A673 (cell line): ENCODE measurements around the gene CTNNA1. TPM values are rescaled to one million over a fixed set of nuclear protein-coding genes. Genes with fewer than 3 reads are reported as not detected.
"Not testable (repeated sequence)": the region's sequence is repeated elsewhere in the genome, so short reads cannot be mapped to it uniquely, and the experiment has no call there.

Experiments
- BruUV-seq: library from RNA; stranded (reverse); fragments of 400-500 nt; replicated peaks from 2 replicates; lab custom pipeline; 2021; lab: Mats Ljungman, UMichigan
- CTCF ChIA-PET: fragments of 300-600 bp; sonication (Branson Sonifier 250); formaldehyde crosslinking; loops from one replicate; lab custom pipeline; 2022; ENCODE audit warnings: antibody characterized with exemption; lab: Charles Lee
- POLR2A ChIA-PET: fragments of 300-600 bp; sonication (Branson Sonifier 250); formaldehyde crosslinking; loops from one replicate; lab custom pipeline; 2022; ENCODE audit warnings: antibody characterized with exemption; ENCODE audit not compliant: low non-redundant PET; lab: Charles Lee
- DNase-seq: peaks from one replicate; pipeline ENCODE4 v3.0.0-alpha.2; 2015; ENCODE audit warnings: low spot score
- H3K27ac ChIP-seq: fragments of 200-600 bp; sonication (generic); 2 replicates; pipeline ENCODE4 v1.5.1; 2016; ENCODE audit warnings: mixed run types, low read depth, mild to moderate bottlenecking, mixed read lengths, antibody characterized with exemption, low read length; ENCODE audit not compliant: poor library complexity, severe bottlenecking
- H3K27me3 ChIP-seq: fragments of 200-600 bp; sonication (generic); replicated peaks from 2 replicates; pipeline ENCODE4 v1.6.1; 2017; ENCODE audit warnings: mixed run types, low read depth, mild to moderate bottlenecking, mixed read lengths, antibody characterized with exemption, low read length; ENCODE audit not compliant: insufficient read depth, poor library complexity
- H3K36me3 ChIP-seq: fragments of 200-600 bp; sonication (generic); 2 replicates; pipeline ENCODE4 v1.6.1; 2016; ENCODE audit warnings: mixed run types, mild to moderate bottlenecking, mixed read lengths, antibody characterized with exemption, low read length; ENCODE audit not compliant: insufficient read depth, poor library complexity, severe bottlenecking
- H3K4me1 ChIP-seq: fragments of 200-600 bp; sonication (generic); 2 replicates; pipeline ENCODE4 v1.6.1; 2017; ENCODE audit warnings: mixed run types, mild to moderate bottlenecking, mixed read lengths, antibody characterized with exemption, low read length; ENCODE audit not compliant: insufficient read depth, poor library complexity, severe bottlenecking
- H3K4me3 ChIP-seq: fragments of 200-600 bp; sonication (generic); 2 replicates; pipeline ENCODE4 v1.5.1; 2016; ENCODE audit warnings: low read depth, mixed run types, mild to moderate bottlenecking, mixed read lengths, low read length; ENCODE audit not compliant: poor library complexity, severe bottlenecking
- H3K9me3 ChIP-seq: fragments of 200-600 bp; sonication (generic); 2 replicates; pipeline ENCODE4 v1.6.1; 2016; ENCODE audit warnings: mixed run types, low read depth, mild to moderate bottlenecking, mixed read lengths, antibody characterized with exemption, low read length; ENCODE audit not compliant: poor library complexity, severe bottlenecking
- CTCF ChIP-seq: fragments of 300-800, 200-600 bp; sonication (generic); conservative IDR thresholded peaks from 2 replicates; pipeline ENCODE4 v1.5.1; 2017; ENCODE audit warnings: low read depth, mild to moderate bottlenecking, antibody characterized with exemption, low read length, moderate library complexity, mixed read lengths
- EZH2 ChIP-seq: fragments of 200-600 bp; sonication (generic); IDR thresholded peaks from 2 replicates; pipeline ENCODE4 v1.6.1; 2017; ENCODE audit warnings: borderline replicate concordance, low read depth, mild to moderate bottlenecking, mixed read lengths, antibody characterized with exemption, low read length; ENCODE audit not compliant: poor library complexity, severe bottlenecking
- intact Hi-C: fragments of 100-400 bp; cut with micrococcal nuclease; formaldehyde crosslinking; loops from one replicate; pipeline ENCODE4 v1.10.0; 2022; ENCODE audit not compliant: unreplicated experiment
- total RNA-seq: library from RNA; stranded (reverse); gene quantifications from 2 replicates; pipeline ENCODE4 v1.2.3, GENCODE V29; 2021

CTNNA1 gene
- total RNA-seq, 1 experiment from 2014 or later = 249 TPM

- intact Hi-C loops = no loop called here
- no peak overlapping the region for H3K27ac ChIP-seq
- peaks cover 15% of the 10 kb centered on the region for H3K4me1 ChIP-seq
- no peaks in the 10 kb centered on the region for H3K27me3 ChIP-seq
- ChIA-PET CTCF (no interaction called here), POLR2A (no interaction called here)
- H3K36me3 ChIP-seq = peaks cover 3% of the 10 kb centered on the region
- H3K9me3 ChIP-seq = no peaks in the 10 kb centered on the region
- no peak for DNase-seq
- no peak overlapping the region for H3K4me3 ChIP-seq
- no TSS peak for BruUV-seq
- TF ChIP-seq CTCF (no peak), EZH2 (no peak)
These were observed 2.0 kb downstream of the CTNNA1 start for GRCh38 chr5:138755084-138755748.

GRCh38 chr5:138757061-138757776 lies 4.0 kb downstream of the CTNNA1 start:
- Histone ChIP-seq H3K27me3 (no peaks in the 10 kb centered on the region), H3K36me3 (peaks cover 3% of the 10 kb centered on the region), H3K9me3 (no peaks in the 10 kb centered on the region), H3K4me3 (no peak overlapping the region), H3K4me1 (peaks cover 11% of the 10 kb centered on the region), H3K27ac (no peak overlapping the region)
- intact Hi-C loops = no loop called here
- no peak for DNase-seq
- no peak for TF ChIP-seq EZH2
- no peak for TF ChIP-seq CTCF
- BruUV-seq = no TSS peak
- CTCF ChIA-PET = no interaction called here
- POLR2A ChIA-PET = interaction anchor here (0.6 kb wide), 1 partner anchor 17 kb away, joined by 11 read pairs; no protein-coding TSS in a partner anchor

- POLR2A ChIA-PET = interaction anchor here (0.7 kb wide), 1 partner anchor 187 kb away, joined by 5 read pairs; no protein-coding TSS in a partner anchor
- no TSS peak for BruUV-seq
- no peaks in the 10 kb centered on the region for H3K9me3 ChIP-seq
- TF ChIP-seq EZH2 (no peak), CTCF (no peak)
- H3K36me3 ChIP-seq = peaks cover 2% of the 10 kb centered on the region
- no peaks in the 10 kb centered on the region for H3K27me3 ChIP-seq
- CTCF ChIA-PET = interaction anchor here (0.6 to 1.0 kb wide), 2 partner anchors 26 to 29 kb away, joined by 3 read pairs; no protein-coding TSS in a partner anchor
- intact Hi-C loops = no loop called here
- no peak overlapping the region for H3K4me3 ChIP-seq
- H3K4me1 ChIP-seq = no peaks in the 10 kb centered on the region
- no peak overlapping the region for H3K27ac ChIP-seq
- DNase-seq = no peak
These were observed 7.4 kb downstream of the CTNNA1 start for GRCh38 chr5:138760448-138761110.

- H3K4me1 ChIP-seq, H3K27me3 ChIP-seq, BruUV-seq, H3K9me3 ChIP-seq, H3K27ac ChIP-seq, DNase-seq, H3K4me3 ChIP-seq, H3K36me3 ChIP-seq, intact Hi-C loops: not testable (repeated sequence)
- ChIA-PET POLR2A (interaction anchor here (0.7 kb wide), 1 partner anchor 187 kb away, joined by 5 read pairs; no protein-coding TSS in a partner anchor), CTCF (interaction anchor here (1.0 kb wide), 1 partner anchor 28 kb away, joined by 3 read pairs; no protein-coding TSS in a partner anchor)
These were observed 7.9 kb downstream of the CTNNA1 start for GRCh38 chr5:138761115-138761514.
